OCI-LY1 (cell line): ENCODE measurements around the gene LBH.

Experiments used
- CTCF ChIP-seq: fragments of 200-600 bp; sonication (generic), shearing (Covaris generic); IDR thresholded peaks from 2 replicates; pipeline ENCODE4 v1.5.1; 2017; ENCODE audit warnings: mild to moderate bottlenecking, antibody characterized with exemption, low read length, moderate library complexity, mixed read lengths
- EZH2 ChIP-seq: fragments of 200-600 bp; sonication (generic), shearing (Covaris generic); IDR thresholded peaks from 2 replicates; pipeline ENCODE4 v1.8.0; 2017; ENCODE audit warnings: borderline replicate concordance, mixed run types, mild to moderate bottlenecking, antibody characterized with exemption, low read length, moderate library complexity, mixed read lengths

- TF ChIP-seq CTCF (no peak), EZH2 (no peak)
These were observed 47.1 kb downstream of the LBH start for GRCh38 chr2:30278419-30278818.
